ENCODE measurements around the gene PCDHGA6.
A peak's percentile ranks its signal among the peaks of the same experiment; 100 is the strongest.
"Not testable (repeated sequence)": the region's sequence is repeated elsewhere in the genome, so short reads cannot be mapped to it uniquely, and the experiment has no call there.

Gene PCDHGA6

DNA sequence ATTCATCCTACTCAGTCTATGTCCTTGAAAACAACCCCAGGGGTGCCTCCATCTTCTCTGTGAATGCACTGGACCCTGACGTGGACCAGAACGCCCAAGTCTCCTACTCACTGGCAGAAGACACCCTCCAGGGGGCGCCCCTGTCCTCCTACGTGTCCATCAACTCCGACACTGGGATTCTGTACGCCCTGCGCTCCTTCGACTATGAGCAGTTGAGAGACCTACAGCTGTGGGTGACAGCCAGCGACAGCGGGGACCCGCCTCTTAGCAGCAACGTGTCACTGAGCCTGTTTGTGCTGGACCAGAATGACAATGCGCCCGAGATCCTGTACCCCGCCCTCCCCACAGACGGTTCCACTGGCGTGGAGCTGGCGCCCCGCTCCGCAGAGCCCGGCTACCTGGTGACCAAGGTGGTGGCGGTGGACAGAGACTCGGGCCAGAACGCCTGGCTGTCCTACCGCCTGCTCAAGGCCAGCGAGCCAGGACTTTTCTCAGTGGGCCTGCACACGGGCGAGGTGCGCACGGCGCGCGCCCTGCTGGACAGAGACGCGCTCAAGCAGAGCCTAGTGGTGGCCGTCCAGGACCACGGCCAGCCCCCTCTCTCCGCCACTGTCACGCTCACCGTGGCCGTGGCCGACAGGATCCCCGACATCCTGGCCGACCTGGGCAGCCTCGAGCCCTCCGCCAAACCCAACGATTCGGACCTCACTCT, 1.9 kb downstream of the PCDHGA6 start:
- not testable (repeated sequence) for H3K9ac ChIP-seq (ENCODE audit: low read length); H3K36me3 ChIP-seq (ENCODE audit: control insufficient read depth in 1 of 2, insufficient read depth in 2 of 2, low read depth in 1 of 2, low read length in 2 of 2); H3K27ac ChIP-seq (ENCODE audit: low read length, poor library complexity, severe bottlenecking); H3K23ac ChIP-seq (ENCODE audit: low read length in 2 of 2); H3K18ac ChIP-seq (ENCODE audit: low read depth in 1 of 2, low read length in 2 of 2); H2BK15ac ChIP-seq (ENCODE audit: low read depth, poor library complexity, severe bottlenecking); H3K4me3 ChIP-seq (ENCODE audit: insufficient read depth in 1 of 2, low read depth in 1 of 2, low read length in 2 of 2); H2AFZ ChIP-seq (ENCODE audit: low read depth, low read length); H3K4ac ChIP-seq (ENCODE audit: low read depth in 1 of 2, low read length in 2 of 2); H4K91ac ChIP-seq (ENCODE audit: low read length); H2BK12ac ChIP-seq (ENCODE audit: low read length in 2 of 2); H2BK5ac ChIP-seq (ENCODE audit: low read depth, low read length, poor library complexity, severe bottlenecking); H2BK120ac ChIP-seq (ENCODE audit: low read depth, low read length); H3K14ac ChIP-seq (ENCODE audit: low read length in 2 of 2); H2AK5ac ChIP-seq (ENCODE audit: low read length, severe bottlenecking); H4K8ac ChIP-seq (ENCODE audit: low read length); DNase-seq; H3K79me1 ChIP-seq (replicated peaks; ENCODE audit: low read length, poor library complexity, severe bottlenecking); H3K4me1 ChIP-seq (ENCODE audit: control insufficient read depth, insufficient read depth, low read depth, low read length); H3K4me2 ChIP-seq (ENCODE audit: low read length, poor library complexity, severe bottlenecking)
- Histone ChIP-seq H3K27me3 (ENCODE audit: control insufficient read depth in 1 of 2, insufficient read depth in 1 of 2, low read length in 2 of 2) (peaks cover 0 to 13% of the 10 kb centered on the region in 2 experiments), H3K9me3 (ENCODE audit: control insufficient read depth, low read length) (peaks cover 57% of the 10 kb centered on the region)
- WGBS, result 94% methylated on average over 35 of the region's 48 CpGs

DNA sequence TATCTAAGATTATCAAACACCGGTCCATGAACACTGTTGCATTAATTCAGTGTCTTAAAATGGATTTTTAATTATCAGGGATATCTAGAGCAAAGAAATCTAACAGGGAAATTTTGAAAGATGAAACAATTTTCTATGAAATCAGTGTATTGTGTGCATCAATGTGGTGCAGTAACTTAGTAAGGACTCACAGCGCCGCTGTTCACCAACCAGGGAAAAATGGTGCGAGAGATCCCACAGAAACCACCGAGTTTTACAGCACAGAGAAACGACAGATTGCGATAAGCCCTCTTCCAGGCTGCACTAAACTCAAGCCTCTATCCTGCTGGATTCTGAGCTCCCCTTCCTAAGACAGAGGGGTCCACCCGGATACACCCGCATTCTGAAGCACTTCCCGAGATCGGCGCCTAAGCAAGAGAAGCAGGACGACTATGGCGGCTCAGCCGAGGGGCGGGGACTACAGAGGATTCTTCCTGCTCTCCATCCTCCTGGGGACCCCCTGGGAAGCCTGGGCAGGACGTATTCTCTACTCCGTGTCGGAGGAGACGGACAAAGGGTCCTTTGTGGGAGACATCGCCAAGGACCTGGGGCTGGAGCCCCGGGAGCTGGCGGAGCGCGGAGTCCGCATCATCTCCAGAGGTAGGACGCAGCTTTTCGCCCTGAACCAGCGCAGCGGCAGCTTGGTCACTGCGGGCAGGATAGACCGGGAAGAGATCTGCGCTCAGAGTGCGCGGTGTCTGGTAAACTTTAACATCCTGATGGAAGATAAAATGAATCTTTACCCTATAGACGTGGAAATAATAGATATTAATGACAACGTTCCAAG, 9.0 kb downstream of the PCDHGA6 start, which contains the start of gene PCDHGA7:
Gene PCDHGA7, plus strand, starts transcription at position 274 of the 826 bp plus-strand sequence. Its CDS starts 158 bp downstream, at position 432.
- Histone ChIP-seq H2BK12ac (ENCODE audit: low read length in 2 of 2) (no peak within 1 kb of the TSS), H2BK15ac (ENCODE audit: low read depth, poor library complexity, severe bottlenecking) (no peak within 1 kb of the TSS), H3K4me2 (ENCODE audit: low read length, poor library complexity, severe bottlenecking) (no peak within 1 kb of the TSS), H3K4me1 (ENCODE audit: control insufficient read depth, insufficient read depth, low read depth, low read length) (no peaks in the 10 kb centered on the region), H3K79me1 (replicated peaks; ENCODE audit: low read length, poor library complexity, severe bottlenecking) (no peaks in the 10 kb centered on the region), H3K27ac (ENCODE audit: low read length, poor library complexity, severe bottlenecking) (no peak within 1 kb of the TSS), H2BK120ac (ENCODE audit: low read depth, low read length) (no peak within 1 kb of the TSS), H3K18ac (ENCODE audit: low read depth in 1 of 2, low read length in 2 of 2) (no peak within 1 kb of the TSS), H2BK5ac (ENCODE audit: low read depth, low read length, poor library complexity, severe bottlenecking) (no peak within 1 kb of the TSS), H2AK5ac (ENCODE audit: low read length, severe bottlenecking) (no peak within 1 kb of the TSS), H3K4me3 (ENCODE audit: insufficient read depth in 1 of 2, low read depth in 1 of 2, low read length in 2 of 2) (peak within 1 kb of the TSS in 1 of 2 experiments; percentile 77), H3K9ac (ENCODE audit: low read length) (peak within 1 kb of the TSS; percentile 67), H4K91ac (ENCODE audit: low read length) (no peak within 1 kb of the TSS), H3K23ac (ENCODE audit: low read length in 2 of 2) (no peak within 1 kb of the TSS), H4K8ac (ENCODE audit: low read length) (no peak within 1 kb of the TSS), H3K27me3 (ENCODE audit: control insufficient read depth in 1 of 2, insufficient read depth in 1 of 2, low read length in 2 of 2) (no peaks in the 10 kb centered on the region), H3K14ac (ENCODE audit: low read length in 2 of 2) (no peak within 1 kb of the TSS), H2AFZ (ENCODE audit: low read depth, low read length) (no peak within 1 kb of the TSS), H3K4ac (ENCODE audit: low read depth in 1 of 2, low read length in 2 of 2) (no peak within 1 kb of the TSS), H3K9me3 (ENCODE audit: control insufficient read depth, low read length) (peaks cover 33% of the 10 kb centered on the region), H3K36me3 (ENCODE audit: control insufficient read depth in 1 of 2, insufficient read depth in 2 of 2, low read depth in 1 of 2, low read length in 2 of 2) (no peaks in the 10 kb centered on the region)
- 95% methylated on average over 37 of the region's 37 CpGs for WGBS
- DNase-seq, result no peak

DNA sequence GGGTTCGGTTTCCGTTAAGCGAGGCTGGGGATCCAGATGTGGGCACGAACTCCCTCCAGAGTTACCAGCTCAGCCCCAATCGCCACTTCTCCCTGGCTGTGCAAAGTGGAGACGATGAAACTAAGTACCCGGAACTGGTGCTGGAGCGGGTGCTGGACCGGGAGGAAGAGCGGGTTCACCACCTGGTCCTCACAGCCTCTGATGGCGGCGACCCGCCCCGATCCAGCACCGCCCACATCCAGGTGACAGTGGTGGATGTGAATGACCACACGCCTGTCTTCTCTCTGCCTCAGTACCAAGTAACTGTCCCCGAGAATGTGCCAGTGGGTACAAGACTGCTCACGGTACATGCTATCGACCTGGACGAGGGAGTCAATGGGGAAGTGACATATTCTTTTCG, 9.7 kb downstream of the PCDHGA6 start:
- Histone ChIP-seq H2BK12ac (ENCODE audit: low read length in 2 of 2) (no peak overlapping the region), H3K27me3 (ENCODE audit: control insufficient read depth in 1 of 2, insufficient read depth in 1 of 2, low read length in 2 of 2) (no peaks in the 10 kb centered on the region), H3K4me3 (ENCODE audit: insufficient read depth in 1 of 2, low read depth in 1 of 2, low read length in 2 of 2) (peak overlapping the region in 1 of 2 experiments; percentile 77), H2AK5ac (ENCODE audit: low read length, severe bottlenecking) (no peak overlapping the region), H4K8ac (ENCODE audit: low read length) (no peak overlapping the region), H3K23ac (ENCODE audit: low read length in 2 of 2) (no peak overlapping the region), H2AFZ (ENCODE audit: low read depth, low read length) (no peak overlapping the region), H3K36me3 (ENCODE audit: control insufficient read depth in 1 of 2, insufficient read depth in 2 of 2, low read depth in 1 of 2, low read length in 2 of 2) (no peaks in the 10 kb centered on the region), H3K9me3 (ENCODE audit: control insufficient read depth, low read length) (peaks cover 33% of the 10 kb centered on the region), H4K91ac (ENCODE audit: low read length) (no peak overlapping the region), H2BK5ac (ENCODE audit: low read depth, low read length, poor library complexity, severe bottlenecking) (no peak overlapping the region), H3K18ac (ENCODE audit: low read depth in 1 of 2, low read length in 2 of 2) (no peak overlapping the region), H3K9ac (ENCODE audit: low read length) (no peak overlapping the region), H2BK120ac (ENCODE audit: low read depth, low read length) (no peak overlapping the region), H3K79me1 (replicated peaks; ENCODE audit: low read length, poor library complexity, severe bottlenecking) (peaks cover 2% of the 10 kb centered on the region), H3K27ac (ENCODE audit: low read length, poor library complexity, severe bottlenecking) (no peak overlapping the region), H3K4me1 (ENCODE audit: control insufficient read depth, insufficient read depth, low read depth, low read length) (no peaks in the 10 kb centered on the region), H3K4me2 (ENCODE audit: low read length, poor library complexity, severe bottlenecking) (no peak overlapping the region), H2BK15ac (ENCODE audit: low read depth, poor library complexity, severe bottlenecking) (no peak overlapping the region), H3K4ac (ENCODE audit: low read depth in 1 of 2, low read length in 2 of 2) (no peak overlapping the region), H3K14ac (ENCODE audit: low read length in 2 of 2) (no peak overlapping the region)
- WGBS, result 96% methylated on average over 20 of the region's 21 CpGs
- DNase-seq, result no peak

Measured in mesenchymal stem cell (in vitro differentiated cells and primary cell).